ENCODE data around the gene GRK2.

DNA sequence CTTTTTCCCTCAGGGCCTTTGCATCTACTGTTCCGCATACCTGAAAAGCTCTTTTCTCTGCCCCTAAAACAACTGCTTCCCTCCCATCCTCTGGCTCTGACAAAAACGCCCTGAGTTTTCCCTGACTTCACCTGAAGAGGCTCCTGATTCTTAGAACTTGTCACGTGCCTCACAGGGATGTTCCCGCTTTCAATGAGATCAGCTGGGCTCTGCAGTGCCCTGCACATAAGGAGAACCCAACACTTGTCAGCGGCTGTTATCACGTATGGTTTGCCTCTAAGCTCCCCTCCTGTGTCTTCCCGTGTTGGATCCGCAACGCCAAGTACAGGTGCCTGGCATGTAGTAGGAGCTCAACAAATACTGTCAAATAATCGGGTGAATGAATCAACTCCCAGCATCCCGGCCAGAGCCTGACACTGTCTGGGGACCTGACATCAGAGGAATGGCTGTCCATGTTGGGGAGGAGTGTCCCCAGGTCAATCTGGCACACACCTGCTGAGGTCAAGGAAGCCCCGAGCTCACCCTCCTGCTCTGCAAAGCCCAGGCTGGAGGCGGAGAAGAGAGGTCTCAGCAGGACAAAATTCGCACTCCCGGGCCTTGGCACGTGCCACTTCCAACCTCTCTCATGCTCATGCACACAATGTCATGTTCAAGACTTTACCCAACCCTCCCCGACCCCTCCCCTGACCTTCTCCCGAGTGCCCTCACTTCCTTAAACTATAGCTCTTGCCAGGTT is 4.2 kb upstream of the GRK2 start:
- TF ChIP-seq CEBPB (IDR thresholded peaks at IDR 0.05; ENCODE audit: borderline replicate concordance, low read depth, low read length) (no peak), CBFB (CRISPR knock-in tag; IDR thresholded peaks at IDR 0.05) (no peak), EZH2 (conservative IDR thresholded peaks at IDR 0.05; ENCODE audit: low read depth, low read length) (no peak), ATF4 (CRISPR knock-in tag; IDR thresholded peaks at IDR 0.05) (no peak), ZNF235 (CRISPR knock-in tag; IDR thresholded peaks at IDR 0.05; ENCODE audit: borderline replicate concordance) (no peak)

Data from HepG2 (cell line).